ENCODE data around the gene MLXIP.
"Not testable (repeated sequence)": the region's sequence is repeated elsewhere in the genome, so short reads cannot be mapped to it uniquely, and the experiment has no call there.

The MLXIP gene

GRCh38 chr12:122158700-122159285 lies 80.2 kb downstream of the MLXIP start:
- no peak for DNase-seq

GRCh38 chr12:122159882-122160281 lies 81.3 kb downstream of the MLXIP start:
- no peak for DNase-seq

- DNase-seq: no peak
These were observed 82.2 kb downstream of the MLXIP start for GRCh38 chr12:122160761-122161160.

- DNase-seq: no peak
These were observed 83.1 kb downstream of the MLXIP start for GRCh38 chr12:122161682-122162081.

GRCh38 chr12:122162976-122163375 lies 84.4 kb downstream of the MLXIP start:
- no peak for DNase-seq

- DNase-seq: peak; percentile 18
These were observed 88.1 kb downstream of the MLXIP start for GRCh38 chr12:122166422-122167349.

GRCh38 chr12:122167356-122167925 lies 88.9 kb downstream of the MLXIP start:
- DNase-seq: no peak

GRCh38 chr12:122168492-122168891 lies 89.9 kb downstream of the MLXIP start:
- no peak for DNase-seq

- DNase-seq: no peak
These were observed 92.8 kb downstream of the MLXIP start for GRCh38 chr12:122171399-122171798.

- DNase-seq: no peak
These were observed 93.8 kb downstream of the MLXIP start for GRCh38 chr12:122172262-122172939.

- no peak for DNase-seq
These were observed 95.7 kb downstream of the MLXIP start, which contains the start of gene IL31 for GRCh38 chr12:122174155-122174845. IL31 (minus strand) TSS chr12:122174221; CDS start chr12:122174172, 49 bp downstream.

- DNase-seq: not testable (repeated sequence)
These were observed 97.9 kb downstream of the MLXIP start for GRCh38 chr12:122176473-122176872.

GRCh38 chr12:122182887-122183587 lies 104.5 kb downstream of the MLXIP start, which contains the start of gene LRRC43:
LRRC43 (plus strand) TSS chr12:122183123; CDS start chr12:122183145, 22 bp downstream.
- peak; percentile 82 for DNase-seq

GRCh38 chr12:122183588-122183940 lies 105.0 kb downstream of the MLXIP start:
- peak; percentile 30 for DNase-seq

GRCh38 chr12:122184517-122184916 lies 106.0 kb downstream of the MLXIP start:
- no peak for DNase-seq

GRCh38 chr12:122185079-122185478 lies 106.5 kb downstream of the MLXIP start:
- no peak for DNase-seq

GRCh38 chr12:122185494-122186082 lies 107.0 kb downstream of the MLXIP start:
- DNase-seq: no peak

GRCh38 chr12:122187466-122187865 lies 108.9 kb downstream of the MLXIP start:
- no peak for DNase-seq

- DNase-seq: no peak
These were observed 111.3 kb downstream of the MLXIP start for GRCh38 chr12:122189626-122190475.
